NB4 (cell line): Measurements from ENCODE around the gene TRPM5.

Experiments
- MAX ChIP-seq: IDR thresholded peaks from 2 replicates; pipeline ENCODE4 v1.6.1; 2011; ENCODE audit warnings: low read depth, low read length
- MYC ChIP-seq: IDR thresholded peaks from 2 replicates; pipeline ENCODE4 v1.6.1; 2011; ENCODE audit warnings: low read depth, low read length
- POLR2A ChIP-seq: IDR thresholded peaks from 2 replicates; pipeline ENCODE4 v1.6.1; 2011; ENCODE audit warnings: mild to moderate bottlenecking; ENCODE audit not compliant: insufficient read length; ENCODE audit errors: extremely low read depth
- TF ChIP-seq, protein P1 (sequence below): IDR thresholded peaks from one replicate; pipeline ENCODE4 v1.5.1; 2012; ENCODE audit warnings: low read depth, low read length

- TF ChIP-seq, protein P1, sequence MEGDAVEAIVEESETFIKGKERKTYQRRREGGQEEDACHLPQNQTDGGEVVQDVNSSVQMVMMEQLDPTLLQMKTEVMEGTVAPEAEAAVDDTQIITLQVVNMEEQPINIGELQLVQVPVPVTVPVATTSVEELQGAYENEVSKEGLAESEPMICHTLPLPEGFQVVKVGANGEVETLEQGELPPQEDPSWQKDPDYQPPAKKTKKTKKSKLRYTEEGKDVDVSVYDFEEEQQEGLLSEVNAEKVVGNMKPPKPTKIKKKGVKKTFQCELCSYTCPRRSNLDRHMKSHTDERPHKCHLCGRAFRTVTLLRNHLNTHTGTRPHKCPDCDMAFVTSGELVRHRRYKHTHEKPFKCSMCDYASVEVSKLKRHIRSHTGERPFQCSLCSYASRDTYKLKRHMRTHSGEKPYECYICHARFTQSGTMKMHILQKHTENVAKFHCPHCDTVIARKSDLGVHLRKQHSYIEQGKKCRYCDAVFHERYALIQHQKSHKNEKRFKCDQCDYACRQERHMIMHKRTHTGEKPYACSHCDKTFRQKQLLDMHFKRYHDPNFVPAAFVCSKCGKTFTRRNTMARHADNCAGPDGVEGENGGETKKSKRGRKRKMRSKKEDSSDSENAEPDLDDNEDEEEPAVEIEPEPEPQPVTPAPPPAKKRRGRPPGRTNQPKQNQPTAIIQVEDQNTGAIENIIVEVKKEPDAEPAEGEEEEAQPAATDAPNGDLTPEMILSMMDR: no peak
- no peak for TF ChIP-seq POLR2A
- no peak for TF ChIP-seq MAX
- no peak for TF ChIP-seq MYC
Observed at GRCh38 chr11:2446590-2447252, 2.4 kb upstream of the TRPM5 start.
